Lower lobe of right lung (tissue), 2 donors: Measurements from ENCODE around the gene GOLPH3L. TPM values are rescaled to one million over a fixed set of nuclear protein-coding genes. Genes with fewer than 3 reads are reported as not detected.

ENCODE experiments used
- ATAC-seq, 2 donors: fragments of 200-7000 bp; cut with Tn5 transposase; one replicate each; pipeline ENCODE4 v1.9.1; 2020 to 2022; ENCODE audit warnings: mild to moderate bottlenecking in 2 of 2, moderate library complexity in 2 of 2
- DNase-seq: peaks from one replicate; pipeline ENCODE4 v3.0.0-alpha.2; 2020
- H3K27ac ChIP-seq: fragments of 200-600 bp; one replicate; pipeline ENCODE4 v1.8.0; 2022
- H3K27me3 ChIP-seq: fragments of 200-600 bp; one replicate; pipeline ENCODE4 v1.8.0; 2022; ENCODE audit warnings: low read depth
- H3K36me3 ChIP-seq: fragments of 200-600 bp; one replicate; pipeline ENCODE4 v1.8.0; 2022; ENCODE audit warnings: mild to moderate bottlenecking
- H3K4me1 ChIP-seq: fragments of 200-600 bp; one replicate; pipeline ENCODE4 v1.8.0; 2022
- H3K4me3 ChIP-seq: fragments of 200-600 bp; one replicate; pipeline ENCODE4 v1.8.0; 2022; ENCODE audit warnings: mild to moderate bottlenecking
- H3K9me3 ChIP-seq: fragments of 200-600 bp; one replicate; pipeline ENCODE4 v1.8.0; 2022
- intact Hi-C: fragments of 100-400 bp; cut with DNase I; formaldehyde crosslinking; loops from one replicate; pipeline ENCODE4 v1.11.0; 2022
- total RNA-seq: library from RNA; stranded (reverse); fragmentation: NEBNext Ultra II Directional; extraction: Animal tissue kit (Norgen Biotek cat#: 25700); gene quantifications from one replicate; pipeline ENCODE4 v1.2.1, GENCODE V29; 2021
- TF ChIP-seq, protein P1 (sequence below): fragments of 200-600 bp; IDR thresholded peaks from one replicate; pipeline ENCODE4 v1.8.0; 2022; ENCODE audit warnings: antibody characterized with exemption, mild to moderate bottlenecking
- donor health status: DM: no; HTN: yes; CAD: no; lungs with severe emphysema.

The GOLPH3L gene
- total RNA-seq, 1 donor from 2014 or later: 32.5 TPM

DNA sequence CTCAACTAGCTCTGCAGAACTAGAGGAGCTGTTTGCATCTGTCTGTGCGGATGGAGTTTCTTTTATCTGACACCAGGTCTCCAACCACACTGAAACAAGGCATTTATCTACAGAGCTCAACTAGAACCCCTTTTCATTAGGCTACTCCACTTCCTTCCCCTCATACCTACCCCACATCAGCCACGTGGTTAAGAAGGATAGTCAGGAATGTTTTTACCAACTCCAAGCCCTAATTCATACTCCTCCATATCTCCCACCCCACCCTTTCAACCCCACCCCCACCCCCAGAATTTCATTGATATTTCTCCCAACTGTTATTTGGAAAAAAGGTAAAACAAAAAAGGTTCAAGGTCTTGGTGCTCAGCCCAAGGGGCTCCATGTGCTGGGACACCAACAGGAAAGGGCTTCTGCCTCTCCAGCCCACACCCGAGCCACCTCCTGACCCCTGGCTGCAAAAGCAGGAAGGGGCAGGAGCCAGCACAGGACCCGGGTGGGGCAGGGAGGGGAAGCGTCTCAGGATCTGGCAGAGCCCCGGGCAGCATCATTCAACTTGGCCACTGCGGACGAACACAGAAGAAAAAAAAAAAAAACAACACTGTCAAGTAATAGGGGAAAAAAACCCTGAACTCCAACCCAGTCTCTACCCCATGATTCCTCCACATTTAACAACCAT lies 74.5 kb downstream of the GOLPH3L start:
- peaks cover 80% of the 10 kb centered on the region for H3K36me3 ChIP-seq
- peak overlapping the region; percentile 64 for H3K27ac ChIP-seq
- H3K27me3 ChIP-seq: no peaks in the 10 kb centered on the region
- intact Hi-C loops: loop anchor here (10.0 kb wide), 1 partner anchor 48 kb away; the partner anchor contains the start of gene MCL1
- H3K9me3 ChIP-seq: no peaks in the 10 kb centered on the region
- H3K4me1 ChIP-seq: peaks cover 48% of the 10 kb centered on the region
- TF ChIP-seq, protein P1, sequence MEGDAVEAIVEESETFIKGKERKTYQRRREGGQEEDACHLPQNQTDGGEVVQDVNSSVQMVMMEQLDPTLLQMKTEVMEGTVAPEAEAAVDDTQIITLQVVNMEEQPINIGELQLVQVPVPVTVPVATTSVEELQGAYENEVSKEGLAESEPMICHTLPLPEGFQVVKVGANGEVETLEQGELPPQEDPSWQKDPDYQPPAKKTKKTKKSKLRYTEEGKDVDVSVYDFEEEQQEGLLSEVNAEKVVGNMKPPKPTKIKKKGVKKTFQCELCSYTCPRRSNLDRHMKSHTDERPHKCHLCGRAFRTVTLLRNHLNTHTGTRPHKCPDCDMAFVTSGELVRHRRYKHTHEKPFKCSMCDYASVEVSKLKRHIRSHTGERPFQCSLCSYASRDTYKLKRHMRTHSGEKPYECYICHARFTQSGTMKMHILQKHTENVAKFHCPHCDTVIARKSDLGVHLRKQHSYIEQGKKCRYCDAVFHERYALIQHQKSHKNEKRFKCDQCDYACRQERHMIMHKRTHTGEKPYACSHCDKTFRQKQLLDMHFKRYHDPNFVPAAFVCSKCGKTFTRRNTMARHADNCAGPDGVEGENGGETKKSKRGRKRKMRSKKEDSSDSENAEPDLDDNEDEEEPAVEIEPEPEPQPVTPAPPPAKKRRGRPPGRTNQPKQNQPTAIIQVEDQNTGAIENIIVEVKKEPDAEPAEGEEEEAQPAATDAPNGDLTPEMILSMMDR: no peak
- peak; percentile 68 for DNase-seq
- ATAC-seq: peak in 1 of 2 donors; percentile 37
- no peak overlapping the region for H3K4me3 ChIP-seq

DNA sequence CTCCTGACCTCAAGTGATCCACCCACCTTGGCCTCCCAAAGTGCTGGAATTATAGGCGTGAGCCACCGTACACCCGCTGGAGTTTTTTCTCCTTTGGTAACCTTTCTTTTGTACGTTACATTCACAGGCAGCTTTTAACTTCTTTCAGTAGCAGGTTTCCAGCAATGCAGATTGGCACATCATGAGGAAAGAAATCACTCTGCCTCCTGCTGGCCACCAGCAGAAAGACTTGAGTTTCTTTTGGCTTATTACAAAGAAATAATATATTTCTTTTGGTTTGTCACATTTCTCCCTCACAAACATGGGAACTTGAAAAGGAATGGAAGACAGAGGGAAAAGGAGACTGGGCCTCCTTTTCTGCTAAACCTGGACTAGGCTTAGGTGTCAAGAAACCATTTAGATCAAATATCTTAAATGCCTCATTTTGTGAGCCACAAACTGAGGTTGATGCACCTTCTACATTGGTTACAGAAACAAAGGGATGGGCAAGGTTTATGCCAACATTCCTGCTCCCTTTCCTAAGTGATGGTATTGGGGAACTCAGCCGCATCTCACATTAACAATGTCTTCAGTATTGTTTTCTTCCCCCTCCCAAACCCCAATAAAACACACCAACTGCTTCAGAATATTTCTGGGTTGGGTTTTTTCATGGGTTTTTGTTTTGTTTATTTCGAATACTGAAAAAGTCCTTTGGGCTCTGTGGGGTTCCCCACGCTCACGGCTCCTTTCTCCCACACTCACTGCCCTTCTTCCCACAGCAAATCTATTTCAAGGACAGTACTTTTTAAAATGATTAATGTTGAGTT lies 75.3 kb downstream of the GOLPH3L start:
- no peak overlapping the region for H3K4me3 ChIP-seq
- DNase-seq: no peak
- ATAC-seq: peak; percentile 41 to 49
- H3K27me3 ChIP-seq: no peaks in the 10 kb centered on the region
- no peaks in the 10 kb centered on the region for H3K9me3 ChIP-seq
- TF ChIP-seq, protein P1: peak; percentile 68
- peaks cover 77% of the 10 kb centered on the region for H3K36me3 ChIP-seq
- H3K27ac ChIP-seq: peak overlapping the region; percentile 64
- peaks cover 48% of the 10 kb centered on the region for H3K4me1 ChIP-seq
- intact Hi-C loops: loop anchor here (10.0 kb wide), 1 partner anchor 47 kb away; the partner anchor contains the start of gene MCL1

DNA sequence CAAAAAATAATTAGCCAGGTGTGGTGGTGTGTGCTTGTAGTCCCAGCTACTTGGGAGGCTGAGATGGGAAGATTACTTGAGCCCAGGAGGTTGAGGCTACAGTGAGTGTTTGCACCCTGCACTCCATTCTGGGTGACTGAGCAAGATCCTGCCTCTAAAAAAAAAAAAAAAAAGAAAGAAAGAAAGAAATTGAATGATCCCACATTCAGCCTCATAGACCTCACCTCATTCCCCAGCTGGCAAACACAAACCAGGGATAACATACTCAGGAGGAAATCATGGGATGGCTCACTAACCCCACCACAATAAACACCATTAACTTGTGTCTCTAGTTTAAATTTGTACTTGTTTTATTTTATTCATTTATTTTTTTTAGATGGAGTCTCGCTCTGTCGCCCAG lies 76.0 kb downstream of the GOLPH3L start:
- ATAC-seq: no peak
- Histone ChIP-seq H3K27me3 (no peaks in the 10 kb centered on the region), H3K9me3 (no peaks in the 10 kb centered on the region), H3K4me1 (peaks cover 48% of the 10 kb centered on the region), H3K27ac (peak overlapping the region; percentile 64), H3K36me3 (peaks cover 74% of the 10 kb centered on the region), H3K4me3 (no peak overlapping the region)
- intact Hi-C loops: loop anchor here (10.0 kb wide), 1 partner anchor 46 kb away; the partner anchor contains the start of gene MCL1
- DNase-seq: no peak
- TF ChIP-seq, protein P1: no peak

DNA sequence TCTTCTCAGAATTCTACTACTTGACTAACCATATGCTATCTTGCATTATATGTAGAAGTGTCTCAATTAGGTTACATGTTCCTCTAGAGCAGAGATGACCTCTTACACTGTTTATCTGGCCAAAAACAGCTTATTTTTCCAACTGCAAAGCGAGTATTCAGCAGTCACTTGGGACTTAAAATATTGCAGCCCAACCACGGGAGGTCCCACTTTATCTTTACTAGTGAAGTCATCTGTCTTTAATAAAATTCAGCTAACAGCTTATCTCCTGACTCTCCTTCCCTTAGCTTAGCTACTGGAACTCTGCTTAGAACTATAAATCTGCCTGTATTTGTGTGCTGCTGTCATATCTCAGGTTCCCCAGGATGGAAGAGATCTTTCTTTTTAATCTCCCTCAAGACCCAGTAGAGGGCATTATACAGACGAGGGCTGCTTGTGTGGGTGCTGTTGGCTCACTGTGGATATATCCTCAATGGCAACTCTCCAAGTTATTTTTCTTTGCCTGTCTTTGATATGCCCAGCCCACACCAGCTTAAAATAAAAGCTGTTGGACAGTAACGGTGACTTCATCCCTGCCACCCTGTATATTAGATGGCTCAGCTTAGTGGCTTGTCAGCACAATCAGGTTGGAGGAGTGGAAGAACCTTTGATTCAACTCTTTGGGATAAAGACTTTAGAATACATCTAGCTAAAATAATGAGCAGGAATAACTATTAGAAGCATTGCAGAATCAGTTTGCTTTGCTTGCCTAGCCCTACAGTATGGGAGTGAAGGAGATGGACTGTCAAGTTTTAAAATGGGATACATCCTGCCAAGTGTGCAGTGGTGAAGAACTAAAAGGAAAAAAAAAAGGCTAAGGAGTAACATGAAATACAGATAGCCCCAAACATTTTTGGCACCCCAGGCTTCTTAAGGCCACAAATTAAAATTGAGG lies 77.1 kb downstream of the GOLPH3L start:
- intact Hi-C loops: loop anchor here (10.0 kb wide), 1 partner anchor 45 kb away; the partner anchor contains the start of gene MCL1
- no peak overlapping the region for H3K4me3 ChIP-seq
- H3K9me3 ChIP-seq: no peaks in the 10 kb centered on the region
- H3K4me1 ChIP-seq: peaks cover 56% of the 10 kb centered on the region
- TF ChIP-seq, protein P1: peak; percentile 33
- H3K27me3 ChIP-seq: no peaks in the 10 kb centered on the region
- DNase-seq: no peak
- H3K36me3 ChIP-seq: peaks cover 63% of the 10 kb centered on the region
- ATAC-seq: peak; percentile 82 to 83
- peak overlapping the region; percentile 47 for H3K27ac ChIP-seq
